HG02970 (cell line): ENCODE results near the gene ID3.

Experiments used
- ATAC-seq: cut with Tn5 transposase; IDR thresholded peaks from one replicate; pipeline ENCODE4 v1.9.1; 2021; ENCODE audit warnings: mild to moderate bottlenecking, moderate library complexity, moderate number of reproducible peaks; ENCODE audit not compliant: unreplicated experiment, low FRiP score

The ID3 gene

DNA sequence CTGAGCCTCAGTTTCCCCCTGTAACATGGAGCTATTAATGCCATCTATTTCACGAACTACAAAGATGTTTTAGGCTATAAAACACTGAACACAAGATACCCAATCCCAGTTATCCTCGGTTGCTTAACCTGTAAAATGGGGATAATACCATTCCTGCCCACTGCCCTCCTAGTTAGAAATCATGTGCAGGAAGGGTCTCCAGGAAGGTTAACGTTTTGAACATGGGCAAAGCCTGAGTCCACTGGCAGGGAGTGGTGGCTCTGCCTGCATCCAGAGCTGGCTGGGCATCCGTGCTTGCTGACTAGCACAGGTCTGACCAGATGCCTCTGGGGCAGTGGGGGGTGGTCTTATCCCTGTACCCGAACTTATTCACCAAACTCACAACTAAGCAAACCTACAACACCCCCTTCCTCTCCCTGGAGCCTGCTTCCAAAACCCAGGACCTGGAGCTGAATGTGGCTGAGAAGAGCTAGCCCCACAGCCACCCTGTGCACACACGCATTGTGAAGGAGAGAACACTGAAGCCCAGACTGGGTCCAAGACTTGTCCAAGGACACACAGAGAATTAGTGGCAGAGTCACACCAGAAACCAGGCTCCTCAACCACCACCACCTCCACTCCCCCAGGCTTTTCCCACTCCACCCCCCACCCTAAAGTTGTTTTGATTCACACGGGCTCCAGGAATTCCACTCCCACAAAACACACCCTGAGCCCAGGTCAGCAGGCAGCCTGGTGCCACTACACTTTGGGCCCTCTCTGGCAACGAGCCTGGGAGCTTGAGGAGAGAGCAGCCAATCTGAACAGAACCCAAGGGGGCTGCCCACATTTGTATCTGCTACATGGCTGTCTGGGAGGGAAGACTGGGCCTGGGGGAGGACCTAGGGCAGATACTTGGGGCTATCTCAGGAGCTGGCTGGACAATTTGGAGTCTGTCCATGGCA lies 29.9 kb downstream of the ID3 start:
- no peak for ATAC-seq

DNA sequence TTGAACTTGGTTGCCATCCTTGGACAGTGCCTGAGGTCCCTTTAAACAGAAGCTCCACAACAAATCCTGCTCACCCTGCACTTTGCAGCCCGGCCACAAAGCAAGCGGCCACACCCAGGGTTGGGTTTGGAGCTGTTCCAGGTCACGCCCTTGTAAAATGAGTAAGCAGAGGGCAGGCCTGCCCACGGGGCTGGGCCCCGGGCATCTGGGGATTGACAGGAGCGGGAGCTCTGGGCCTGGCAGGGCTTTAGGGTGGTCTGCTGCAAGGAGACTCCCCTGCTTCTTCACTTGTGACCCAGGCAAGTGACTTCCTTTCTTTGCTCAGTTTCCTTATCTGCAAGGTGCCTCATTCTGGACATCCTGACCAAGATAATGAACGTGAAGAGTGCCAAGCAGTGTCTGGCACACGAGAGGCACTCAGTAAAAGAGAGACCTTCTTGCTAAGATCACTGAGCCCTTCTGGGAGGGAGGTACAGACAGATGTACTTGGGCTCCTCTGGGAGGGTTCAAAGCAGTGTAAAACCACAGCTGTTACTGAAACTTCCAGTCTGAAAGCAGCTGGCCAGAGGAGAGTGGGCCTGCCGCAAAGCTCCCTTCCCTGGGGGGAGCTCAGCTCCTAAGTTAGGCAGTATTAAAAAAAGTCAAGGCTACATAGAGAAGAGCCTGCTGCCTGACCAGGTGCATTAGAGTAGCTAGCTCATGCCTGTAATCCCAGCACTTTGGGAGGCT lies 30.9 kb downstream of the ID3 start:
- ATAC-seq: no peak

DNA sequence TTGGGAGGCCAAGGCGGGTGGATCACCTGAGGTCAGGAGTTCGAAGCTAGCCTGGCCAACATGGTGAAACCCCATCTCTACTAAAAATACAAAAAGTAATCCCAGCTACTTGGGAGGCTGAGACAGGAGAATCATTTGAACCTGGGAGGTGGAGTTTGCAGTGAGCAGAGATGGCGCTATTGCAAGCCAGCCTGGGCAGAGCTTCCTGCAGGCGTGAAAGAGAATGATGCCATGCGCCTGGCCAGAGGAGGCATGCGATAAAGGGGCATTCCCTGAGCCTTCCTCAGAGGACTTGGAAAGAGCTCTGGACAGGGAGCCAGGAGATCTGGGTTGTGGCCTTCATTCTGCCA lies 31.4 kb downstream of the ID3 start:
- ATAC-seq: no peak

DNA sequence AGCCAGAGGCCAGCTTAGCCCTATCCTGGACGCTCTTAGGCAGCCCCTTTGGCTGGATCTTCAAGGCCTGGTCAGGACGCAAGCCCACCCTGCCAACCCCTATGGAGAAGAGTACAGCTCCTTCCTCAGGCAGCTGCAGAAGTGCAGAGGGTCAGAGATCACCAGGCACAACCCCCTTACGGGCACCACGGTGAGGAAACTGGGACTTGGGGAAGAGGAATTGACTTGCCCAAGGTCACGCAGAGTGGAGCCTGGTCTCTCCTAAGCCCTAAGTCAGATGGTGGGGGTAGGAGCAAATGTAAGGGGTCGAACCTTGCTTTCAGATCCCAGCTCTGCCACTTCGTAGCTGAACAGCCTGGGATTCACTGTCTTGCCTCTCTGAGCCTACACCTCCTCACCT lies 31.9 kb downstream of the ID3 start:
- ATAC-seq: no peak

DNA sequence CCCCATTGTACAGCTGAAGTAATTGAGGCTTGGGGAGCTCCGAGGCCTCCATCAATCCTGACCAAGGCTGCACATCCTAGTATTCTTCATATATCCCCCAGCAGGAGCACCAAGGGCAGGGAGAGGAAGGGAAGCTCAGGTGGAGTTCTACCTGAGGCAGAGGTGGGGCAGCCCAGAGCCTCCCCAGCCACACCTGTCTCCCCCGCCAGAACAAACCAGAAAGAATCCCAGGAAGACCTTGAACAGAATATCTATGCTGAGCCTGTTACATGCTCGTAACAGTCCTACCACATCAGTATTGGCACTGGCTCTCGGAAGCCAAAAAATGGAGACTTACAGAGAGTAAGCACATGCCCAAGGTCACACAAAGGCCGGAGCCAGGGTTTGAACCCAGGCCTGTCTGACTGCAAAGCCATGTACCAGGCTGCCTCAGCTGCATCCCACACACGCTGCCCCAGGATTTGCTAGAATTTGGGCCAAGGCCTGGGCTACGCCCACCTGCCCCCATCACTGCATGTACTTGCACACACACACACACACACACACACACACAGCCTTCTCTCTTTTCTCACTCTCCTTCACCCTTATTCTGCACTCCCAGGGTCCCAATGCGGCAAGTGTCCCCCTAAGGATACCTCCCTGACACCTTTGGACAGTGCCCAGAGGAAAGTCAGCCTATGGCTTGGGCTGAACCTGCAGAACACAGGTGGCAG lies 32.8 kb downstream of the ID3 start:
- no peak for ATAC-seq

DNA sequence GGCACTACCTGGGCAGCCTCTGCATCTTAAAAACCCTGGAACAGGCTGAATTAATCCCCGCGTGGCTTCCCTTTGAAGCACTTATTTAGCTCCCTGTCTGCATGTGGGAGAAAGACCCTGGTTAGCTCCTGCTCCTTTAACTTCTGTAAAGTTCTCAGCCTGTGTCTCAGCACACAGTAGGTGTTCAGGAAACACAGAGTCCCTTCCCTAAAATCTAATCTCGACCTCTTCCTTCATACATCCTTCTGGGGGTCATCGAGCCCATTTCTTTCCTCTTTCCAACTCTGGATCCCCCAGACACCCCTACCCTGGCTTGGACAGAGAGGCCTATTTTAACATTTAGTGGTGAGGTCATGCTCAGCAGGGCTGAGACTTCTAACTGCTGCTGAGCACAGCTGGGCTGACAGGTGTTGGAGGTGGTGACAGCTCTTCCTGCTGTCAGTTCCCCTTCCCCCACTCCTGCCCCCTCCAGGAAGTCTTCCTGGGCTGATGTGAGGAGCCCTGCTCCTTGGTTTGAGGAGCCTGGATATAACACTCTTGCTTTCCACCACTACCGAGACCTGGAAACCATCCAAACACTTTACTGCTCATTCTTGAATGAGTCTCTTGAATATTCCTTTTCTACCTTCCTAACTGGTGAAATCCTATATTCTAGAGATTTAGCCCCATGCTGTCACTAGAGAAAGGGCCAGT lies 33.6 kb downstream of the ID3 start:
- ATAC-seq: no peak

DNA sequence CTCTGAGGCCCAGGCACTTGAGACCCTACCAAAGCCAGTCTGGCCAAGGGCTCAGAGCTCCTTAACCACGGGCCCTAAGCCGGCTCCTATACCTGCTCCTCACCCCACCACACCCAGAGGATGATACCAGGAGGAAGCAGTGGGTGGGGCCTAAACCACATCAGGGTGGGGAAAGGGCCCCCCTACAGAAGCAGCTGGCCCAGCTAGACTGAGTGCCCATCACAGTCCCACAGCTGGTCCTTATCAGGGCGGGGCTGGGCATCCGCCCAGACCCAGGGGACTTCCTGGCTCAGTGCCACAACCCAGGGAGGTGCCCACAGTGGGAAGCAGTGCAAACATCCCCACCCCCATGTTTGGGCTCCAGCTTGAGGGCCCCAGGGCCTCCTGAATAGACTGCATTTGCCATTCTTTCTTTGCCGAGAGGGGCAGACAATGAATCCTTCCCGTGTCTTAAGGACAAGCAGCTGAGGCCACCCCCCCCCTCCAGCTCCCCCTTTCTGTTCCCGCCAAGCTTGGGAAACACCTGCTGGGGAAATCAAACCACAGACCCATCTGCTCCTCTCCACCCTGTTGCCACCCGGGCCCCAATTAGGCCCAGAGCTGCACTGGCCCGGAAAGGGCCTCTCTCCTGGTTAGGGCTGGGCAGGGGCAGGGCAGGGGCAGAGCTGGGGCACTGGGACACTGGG lies 34.4 kb downstream of the ID3 start:
- no peak for ATAC-seq

DNA sequence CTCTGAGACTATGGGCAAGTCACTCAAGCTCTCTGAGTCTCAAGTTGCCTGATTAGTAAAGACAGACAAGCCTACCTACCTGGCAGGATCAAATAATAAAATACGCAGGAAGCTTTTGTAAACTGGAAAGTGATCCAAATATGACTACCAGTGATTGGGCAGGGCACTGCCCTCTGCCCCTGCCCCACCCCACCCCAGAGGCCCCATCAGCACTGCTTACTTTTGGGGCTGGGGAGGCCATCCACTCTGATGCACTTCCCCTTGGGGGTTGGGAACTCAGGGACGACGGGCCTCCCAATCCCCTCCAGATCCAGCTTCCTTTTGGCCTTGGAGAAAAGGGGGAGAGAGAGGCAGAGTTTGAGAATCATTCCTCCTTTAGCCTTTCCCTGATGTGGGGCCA lies 35.1 kb downstream of the ID3 start:
- no peak for ATAC-seq

DNA sequence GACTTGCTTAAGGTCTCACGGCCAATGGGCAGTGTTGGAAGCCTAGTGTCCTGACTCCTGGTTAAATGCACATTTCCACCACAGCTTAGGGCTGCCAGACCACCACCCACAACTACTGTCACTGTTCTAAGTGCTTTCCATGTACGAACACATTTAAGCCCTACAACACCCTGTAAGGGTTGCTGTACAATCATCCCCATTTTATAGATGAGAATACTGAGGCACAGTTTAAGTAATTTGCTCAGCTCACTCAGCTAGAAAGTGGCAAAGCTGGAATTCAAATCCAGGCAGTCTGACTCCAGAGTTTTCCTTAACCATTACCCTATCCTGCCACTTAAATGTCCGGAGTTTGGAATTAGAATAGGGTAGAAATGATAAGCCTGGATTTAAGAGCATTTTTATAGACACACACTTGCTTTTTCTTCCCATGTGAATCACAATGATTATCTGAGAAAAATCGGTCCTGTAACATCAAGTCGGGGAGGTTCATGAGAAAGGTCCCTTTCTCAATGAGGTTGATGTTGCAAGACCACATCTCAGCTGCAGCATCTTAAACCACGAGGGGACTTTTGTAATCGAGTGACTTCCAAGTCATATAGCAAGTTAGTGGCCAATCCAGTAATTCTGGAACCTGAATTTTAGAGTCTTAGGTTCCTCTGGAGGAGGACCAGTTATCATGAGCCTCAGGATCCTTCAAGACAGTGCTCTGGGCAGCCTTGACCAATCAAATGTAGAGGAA lies 36.9 kb downstream of the ID3 start:
- ATAC-seq: no peak

DNA sequence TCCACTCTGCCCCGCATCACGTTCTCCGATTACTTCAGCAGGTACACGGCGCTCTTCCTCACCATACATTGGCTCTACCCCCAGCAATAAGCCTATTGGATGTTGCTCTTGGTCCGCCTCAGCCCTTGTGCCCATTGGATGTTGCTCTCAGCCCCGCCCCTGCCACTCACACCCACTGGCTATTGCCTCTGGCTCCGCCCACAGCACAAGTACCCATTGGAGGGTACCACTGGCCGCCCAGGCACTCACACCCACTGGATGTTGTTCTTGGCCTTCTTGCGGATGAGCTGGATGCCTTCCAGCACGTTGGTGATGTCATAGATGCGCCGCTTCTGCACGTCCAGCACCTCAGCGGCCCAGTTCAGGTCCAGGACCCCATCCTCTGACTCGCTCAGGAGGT lies 37.7 kb downstream of the ID3 start:
- no peak for ATAC-seq

DNA sequence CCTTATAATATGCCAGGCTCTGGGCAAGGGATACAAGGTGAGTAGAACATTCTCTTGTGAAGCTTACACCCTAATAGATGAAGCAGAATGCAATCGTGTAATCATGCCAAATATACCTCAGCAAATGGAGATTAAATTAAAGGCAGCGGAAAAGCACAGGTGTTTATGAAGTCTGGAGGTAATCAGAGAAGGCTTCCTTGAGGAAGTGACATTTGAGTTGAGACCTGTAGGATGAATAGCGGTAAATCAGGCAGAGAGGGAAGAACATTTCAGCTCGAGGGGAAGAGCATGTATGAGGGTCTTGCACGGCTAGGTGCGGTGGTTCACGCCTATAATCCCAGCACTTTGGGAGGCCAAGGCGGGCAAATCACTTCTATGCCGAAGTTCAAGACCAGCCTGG lies 41.7 kb downstream of the ID3 start:
- no peak for ATAC-seq

DNA sequence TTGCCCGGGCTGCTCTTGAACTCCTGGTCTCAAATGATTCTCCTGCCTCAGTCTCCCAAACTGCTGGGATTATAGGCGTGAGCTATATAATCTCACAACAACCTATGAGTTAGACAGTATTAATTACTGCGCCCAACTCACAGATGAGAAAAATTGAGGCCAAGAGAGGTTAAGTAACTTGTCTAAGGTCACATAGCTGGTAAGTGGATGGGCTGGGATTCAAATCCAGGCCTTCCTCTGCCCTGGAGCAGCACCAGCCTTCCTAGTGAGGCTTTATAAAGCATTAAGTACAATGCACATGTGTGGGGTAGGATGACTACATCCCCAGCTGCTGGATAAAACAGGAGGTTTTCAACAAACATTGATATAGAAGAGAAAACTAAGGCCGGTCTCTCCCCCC lies 43.4 kb downstream of the ID3 start:
- ATAC-seq: no peak

DNA sequence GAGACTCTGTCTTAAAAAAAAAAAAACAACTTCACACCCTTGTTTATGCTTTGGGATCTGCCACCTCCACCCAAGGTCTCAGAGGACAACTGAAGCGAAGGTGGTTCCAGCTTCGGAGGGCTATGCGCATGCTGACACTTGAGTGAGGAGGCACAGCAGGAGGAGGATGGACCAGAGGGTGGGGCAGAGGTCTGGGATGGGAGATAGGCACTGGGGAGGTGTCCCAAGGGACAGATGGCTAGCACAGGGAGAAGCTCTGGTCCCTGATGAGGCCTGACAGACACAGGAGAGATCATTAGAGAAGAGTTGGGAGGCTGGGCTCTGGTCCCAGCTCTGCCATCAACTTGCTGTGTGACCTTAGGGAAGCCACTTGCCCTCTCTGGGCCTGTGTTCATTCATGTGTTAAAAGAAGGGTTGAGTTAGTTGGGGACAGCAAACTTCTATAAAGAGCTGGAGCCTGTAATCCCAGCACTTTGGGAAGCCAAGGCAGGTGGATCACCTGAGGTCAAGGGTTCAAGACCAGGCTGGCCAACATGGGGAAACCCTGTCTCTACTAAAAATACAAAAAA lies 45.1 kb downstream of the ID3 start:
- ATAC-seq: no peak

DNA sequence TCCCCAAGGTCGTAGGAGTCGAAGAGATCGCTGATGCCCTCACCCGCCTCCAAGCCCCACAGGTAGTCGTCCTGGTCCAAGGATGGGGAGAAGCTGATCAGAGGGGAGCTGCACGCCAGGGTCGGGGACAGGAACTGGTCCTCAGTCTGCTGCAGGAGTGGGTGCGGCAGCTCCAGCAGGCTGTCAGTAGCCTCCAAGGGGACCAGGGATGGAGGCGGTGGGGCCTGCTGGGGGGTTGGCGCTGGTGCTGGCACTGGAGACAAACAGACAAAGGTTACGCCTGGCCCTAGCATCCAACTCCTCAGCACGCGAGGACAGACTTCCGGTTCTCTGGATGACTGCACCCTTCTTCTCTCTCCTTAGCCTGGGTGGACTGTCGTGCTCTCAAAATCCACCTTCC lies 49.4 kb downstream of the ID3 start:
- ATAC-seq: no peak
